Hematopoietic multipotent progenitor cell treated with erythropoietin and hydrocortisone succinate and interleukin-3 and kit ligand, for 8 days (in vitro differentiated cells): Measurements from ENCODE around the gene ASB3.
"Not testable (repeated sequence)": the region's sequence is repeated elsewhere in the genome, so short reads cannot be mapped to it uniquely, and the experiment has no call there.

Experiments used
- DNase-seq: peaks from one replicate; pipeline ENCODE4 v3.0.0-alpha.2; 2015

ASB3 gene, protein sequence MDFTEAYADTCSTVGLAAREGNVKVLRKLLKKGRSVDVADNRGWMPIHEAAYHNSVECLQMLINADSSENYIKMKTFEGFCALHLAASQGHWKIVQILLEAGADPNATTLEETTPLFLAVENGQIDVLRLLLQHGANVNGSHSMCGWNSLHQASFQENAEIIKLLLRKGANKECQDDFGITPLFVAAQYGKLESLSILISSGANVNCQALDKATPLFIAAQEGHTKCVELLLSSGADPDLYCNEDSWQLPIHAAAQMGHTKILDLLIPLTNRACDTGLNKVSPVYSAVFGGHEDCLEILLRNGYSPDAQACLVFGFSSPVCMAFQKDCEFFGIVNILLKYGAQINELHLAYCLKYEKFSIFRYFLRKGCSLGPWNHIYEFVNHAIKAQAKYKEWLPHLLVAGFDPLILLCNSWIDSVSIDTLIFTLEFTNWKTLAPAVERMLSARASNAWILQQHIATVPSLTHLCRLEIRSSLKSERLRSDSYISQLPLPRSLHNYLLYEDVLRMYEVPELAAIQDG

DNA sequence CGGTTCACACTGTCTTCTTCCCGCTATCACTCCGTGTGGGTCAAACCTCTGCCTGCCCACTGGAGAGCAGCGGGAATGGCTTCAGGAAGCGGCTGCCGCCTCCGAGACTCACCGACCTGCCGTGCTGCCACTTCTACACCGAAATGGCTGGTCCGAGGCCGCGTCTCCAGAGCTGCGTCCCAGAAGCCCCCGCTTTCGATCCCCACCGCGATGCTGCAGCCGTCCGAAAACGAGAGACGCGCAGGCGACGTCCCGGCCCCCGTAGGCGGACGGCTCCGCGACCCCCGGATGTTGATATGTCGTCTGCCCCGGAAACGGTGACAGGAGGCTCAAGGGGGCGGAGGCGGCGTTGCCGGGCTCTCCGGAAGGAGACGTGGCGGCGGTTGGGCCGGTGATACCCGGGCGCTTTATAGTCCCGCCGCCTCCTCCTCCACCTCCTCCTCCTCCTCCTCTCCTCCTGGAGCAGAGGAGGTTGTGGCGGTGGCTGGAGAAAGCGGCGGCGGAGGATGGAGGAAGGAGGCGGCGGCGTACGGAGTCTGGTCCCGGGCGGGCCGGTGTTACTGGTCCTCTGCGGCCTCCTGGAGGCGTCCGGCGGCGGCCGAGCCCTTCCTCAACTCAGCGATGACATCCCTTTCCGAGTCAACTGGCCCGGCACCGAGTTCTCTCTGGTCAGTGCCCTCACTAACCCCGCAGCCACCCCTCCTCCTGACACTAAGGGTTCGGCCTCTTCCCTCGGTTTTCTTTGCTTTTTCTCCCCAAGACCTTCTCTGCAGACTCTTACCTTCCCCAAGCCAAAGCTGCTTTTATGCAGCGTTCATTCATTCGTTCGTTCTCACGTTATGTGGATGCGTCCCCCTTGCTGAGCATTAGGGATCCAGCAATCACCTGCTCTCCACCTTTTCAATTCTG is at the start of gene ASB3, which contains the start of gene ERLEC1:
Gene ASB3, minus strand, starts transcription at position 249 of the 909 bp plus-strand sequence. CDS start 21,381 bp downstream, outside the sequence.
Gene ERLEC1, plus strand, starts transcription at position 340 of the 909 bp plus-strand sequence. Its CDS starts 167 bp downstream, at position 507.
- peak; percentile 87 for DNase-seq

DNA sequence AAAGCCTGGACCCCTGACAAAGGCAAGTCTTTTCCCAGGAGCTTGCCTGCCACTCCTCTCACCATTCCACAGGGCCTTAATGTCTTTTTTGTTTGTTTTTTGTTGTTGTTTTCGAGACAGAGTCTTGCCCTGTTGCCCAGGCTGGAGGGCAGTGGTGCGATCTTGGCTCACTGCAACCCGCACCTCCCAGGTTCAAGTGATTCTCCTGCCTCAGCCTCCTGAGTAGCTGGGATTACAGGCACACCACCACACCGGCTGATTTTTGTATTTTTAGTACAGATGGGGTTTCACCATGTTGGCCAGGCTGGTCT is 43.2 kb upstream of the ASB3 start:
- not testable (repeated sequence) for DNase-seq

DNA sequence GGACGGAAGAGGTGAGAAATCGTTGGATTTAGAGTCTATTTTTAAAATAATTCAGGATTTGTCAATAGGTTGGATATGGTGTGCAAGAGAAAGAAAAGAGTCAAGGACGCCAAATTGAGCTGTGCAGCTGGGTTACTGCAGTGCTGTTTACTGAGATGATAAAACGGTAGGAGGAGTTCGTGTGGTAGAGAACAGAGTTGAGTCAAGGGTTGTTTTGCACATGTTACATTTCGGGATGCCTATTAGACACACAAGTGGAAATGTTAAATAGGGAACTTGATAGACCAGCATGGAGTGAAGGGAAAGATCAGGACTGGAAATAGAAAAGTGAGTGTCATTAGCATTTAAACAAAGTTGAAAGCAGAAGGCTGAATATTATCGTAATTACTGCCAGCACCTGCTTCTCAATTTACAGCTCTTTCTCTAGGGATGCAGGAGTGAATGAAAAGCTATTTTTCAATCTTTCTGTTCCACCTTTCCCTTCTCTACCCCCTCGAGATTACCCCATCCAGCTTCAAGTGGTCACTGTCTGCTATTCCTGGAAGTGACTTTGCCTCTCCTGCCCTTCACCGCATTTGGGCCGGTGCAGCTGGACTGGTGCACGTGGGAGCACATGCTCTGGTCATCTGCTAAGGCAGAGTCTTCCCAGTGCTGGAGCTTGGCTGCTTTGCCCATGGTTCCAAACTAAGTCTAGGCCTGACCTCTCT is 42.7 kb upstream of the ASB3 start:
- DNase-seq, result no peak

DNA sequence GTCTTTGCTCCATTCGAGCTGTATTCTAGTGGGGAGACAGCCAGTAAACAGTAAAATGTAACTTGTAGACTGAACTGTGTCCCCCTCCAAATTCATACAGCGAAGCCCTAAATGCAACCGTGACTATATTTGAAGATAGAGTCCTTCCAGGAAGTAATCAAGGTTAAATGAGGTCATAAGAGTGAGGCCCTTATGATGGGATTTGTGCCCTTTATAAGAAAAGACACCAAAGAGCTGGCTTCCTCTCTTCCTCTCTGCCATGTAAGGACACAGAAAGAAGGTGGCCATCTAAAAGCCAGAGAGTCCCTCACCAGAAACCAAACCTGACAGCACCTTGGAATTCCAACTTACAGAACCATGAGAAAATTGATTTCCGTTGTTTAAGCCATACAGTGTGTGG is 41.6 kb upstream of the ASB3 start:
- no peak for DNase-seq

DNA sequence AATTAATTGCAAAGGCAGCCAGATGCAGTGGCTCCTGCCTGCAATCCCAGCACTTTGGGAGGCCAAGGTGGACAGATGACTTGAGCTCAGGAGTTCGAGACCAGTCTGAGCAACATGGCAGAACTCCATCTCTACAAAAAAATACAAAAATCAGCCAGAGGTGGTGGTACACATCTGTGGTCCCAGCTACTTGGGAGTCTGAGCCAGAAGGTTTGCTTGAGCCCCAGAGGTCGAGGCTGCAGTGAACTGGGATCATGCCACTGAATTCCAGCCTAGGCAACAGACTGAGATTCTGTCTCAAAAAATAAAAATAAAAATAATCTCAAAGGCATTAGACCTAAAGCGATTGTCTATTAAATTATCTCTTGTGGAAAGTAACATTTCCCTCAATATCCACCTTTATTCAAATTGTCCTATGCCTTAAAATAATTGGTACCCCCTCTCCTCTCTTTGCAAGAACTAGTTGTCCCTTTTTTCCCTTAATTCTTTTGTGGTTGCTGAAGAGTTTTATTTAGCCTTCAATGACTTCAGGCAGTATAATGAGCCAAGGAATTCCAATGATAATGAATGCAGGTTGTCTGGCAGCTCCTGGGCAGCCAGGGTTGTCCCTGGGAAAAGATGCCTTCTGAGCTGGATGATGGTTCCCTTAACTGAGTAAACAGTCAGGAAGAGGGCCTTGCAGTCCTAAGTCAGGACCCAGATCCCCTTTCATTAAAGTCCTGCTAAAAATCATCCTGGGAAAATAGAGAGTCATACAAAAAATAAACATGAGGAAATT is 40.8 kb upstream of the ASB3 start:
- no peak for DNase-seq

DNA sequence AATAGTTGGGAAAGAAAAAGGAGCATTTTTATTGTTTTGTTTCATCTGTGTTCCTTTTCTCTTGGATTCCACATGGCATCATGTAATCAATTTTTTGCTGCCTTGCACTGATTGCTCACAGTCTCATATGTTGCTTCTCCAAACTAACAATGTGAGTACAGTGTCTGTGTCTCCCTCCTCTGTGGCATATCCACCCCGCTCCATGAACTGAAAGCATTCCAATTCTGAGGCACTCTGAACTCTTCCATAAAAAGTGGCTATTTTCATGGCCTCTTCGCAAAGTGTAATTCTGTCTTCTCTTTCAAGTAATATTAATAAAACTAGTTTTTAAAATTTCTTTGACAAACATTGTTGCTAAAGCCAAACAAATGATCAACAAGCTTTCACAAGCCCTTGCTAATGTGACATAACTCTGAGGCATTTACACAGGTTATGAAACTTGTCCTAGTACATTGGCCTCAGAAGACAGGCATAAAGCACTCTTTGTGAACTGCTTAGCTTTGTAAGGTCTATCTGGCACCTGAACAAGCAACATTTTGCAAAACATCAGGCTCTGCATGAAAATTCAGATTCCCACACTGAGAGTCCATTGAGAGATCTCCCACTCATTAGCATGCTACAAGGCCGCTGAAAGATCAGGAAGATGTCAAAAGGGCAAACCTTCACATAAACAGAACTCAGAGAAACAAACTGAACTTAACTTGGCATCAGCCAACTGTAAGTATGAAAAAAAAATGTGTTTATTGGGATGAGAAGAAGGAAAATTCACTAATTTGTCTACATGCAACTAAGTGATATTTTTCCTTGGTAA is 40.0 kb upstream of the ASB3 start:
- DNase-seq, result no peak

DNA sequence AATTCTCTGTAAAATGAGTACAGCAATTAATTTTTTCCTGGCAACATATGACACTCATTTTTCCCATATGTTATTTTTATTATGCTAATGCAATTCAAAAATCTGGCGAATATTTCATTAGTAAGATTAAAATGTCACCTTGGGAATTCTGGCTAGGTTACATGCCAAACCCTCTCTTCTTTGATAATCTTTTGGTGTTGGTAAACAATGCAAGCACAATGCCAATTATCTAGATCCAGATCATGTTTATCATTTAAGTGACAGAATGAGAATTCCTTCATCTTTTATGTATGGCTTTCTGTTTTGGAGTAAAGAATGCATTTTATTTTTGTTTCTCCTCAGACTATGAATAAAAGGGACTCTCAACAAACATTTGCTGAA is 39.3 kb upstream of the ASB3 start:
- DNase-seq, result no peak

DNA sequence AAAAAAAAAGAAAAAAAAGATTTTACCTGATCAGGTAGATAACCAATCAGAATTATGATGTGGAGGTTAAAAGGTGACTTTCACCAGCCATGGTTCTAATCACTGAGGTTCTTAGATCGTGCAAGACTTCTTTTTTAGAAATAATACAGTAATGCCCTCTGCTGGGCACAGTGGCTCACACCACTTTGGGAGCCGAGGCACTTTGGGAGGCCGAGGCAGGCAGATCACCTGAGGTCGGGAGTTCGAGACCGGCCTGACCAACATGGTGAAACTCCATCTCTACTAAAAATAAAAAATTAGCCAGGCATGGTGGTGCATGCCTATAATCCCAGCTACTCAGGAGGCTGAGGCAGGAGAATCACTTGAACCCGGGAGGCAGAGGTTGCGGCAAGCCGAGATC is 36.9 kb upstream of the ASB3 start:
- peak; percentile 50 for DNase-seq

DNA sequence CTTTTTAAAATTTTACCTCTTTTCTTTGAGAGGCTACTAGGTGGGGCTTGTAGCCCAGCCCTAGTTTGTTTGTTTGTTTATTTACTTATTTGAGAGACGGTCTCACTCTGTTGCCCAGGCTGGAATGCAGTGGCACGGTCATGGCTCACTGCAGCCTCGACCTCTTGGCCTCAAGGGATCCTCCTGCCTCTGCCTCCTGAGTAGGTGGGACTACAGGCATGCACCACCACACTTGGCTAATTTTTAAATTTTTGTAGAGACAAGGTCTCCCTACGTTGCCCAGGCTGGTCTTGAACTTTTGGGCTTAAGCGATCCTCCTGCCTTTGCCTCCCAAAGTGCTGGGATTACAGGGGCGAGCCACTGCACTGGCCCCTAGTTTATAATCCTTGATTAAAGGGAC is 35.1 kb upstream of the ASB3 start:
- DNase-seq, result no peak

DNA sequence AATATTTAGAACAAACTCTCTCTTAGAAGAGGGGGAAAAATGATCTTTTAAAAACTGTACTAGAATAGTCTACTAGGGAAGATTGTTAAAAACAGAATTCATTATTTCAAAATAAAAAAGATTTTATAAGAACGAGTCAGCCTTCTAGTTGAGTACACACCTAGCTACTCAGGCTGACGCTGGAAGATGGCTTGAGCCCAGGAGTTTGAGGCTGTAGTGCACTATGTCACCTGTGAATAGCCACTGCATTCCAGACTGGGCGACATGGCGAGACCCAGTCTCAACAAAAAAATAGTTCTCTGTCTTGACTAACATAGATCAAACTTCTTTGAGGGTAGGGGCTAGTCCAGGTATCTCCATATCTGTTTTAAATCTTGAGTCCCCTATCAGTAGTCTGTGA is 34.0 kb upstream of the ASB3 start:
- DNase-seq, result no peak

DNA sequence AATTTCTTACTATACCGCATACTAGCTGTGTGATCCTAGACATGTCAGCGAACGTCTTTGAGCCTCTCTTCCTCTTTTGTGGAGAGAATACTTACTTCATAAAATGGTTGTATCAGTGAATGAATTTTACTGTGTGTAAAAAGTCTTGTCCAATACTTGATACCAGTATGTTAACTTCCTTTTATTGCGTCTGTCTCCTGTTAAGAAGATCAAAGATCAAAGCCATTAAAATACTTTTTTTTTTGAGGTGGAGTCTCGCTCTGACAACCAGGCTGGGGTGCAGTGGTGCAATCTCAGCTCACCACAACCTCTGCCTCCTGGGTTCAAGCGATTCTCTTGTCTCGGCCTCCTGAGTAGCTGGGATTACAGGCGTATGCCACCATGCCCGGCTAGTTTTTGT is 33.3 kb upstream of the ASB3 start:
- no peak for DNase-seq

DNA sequence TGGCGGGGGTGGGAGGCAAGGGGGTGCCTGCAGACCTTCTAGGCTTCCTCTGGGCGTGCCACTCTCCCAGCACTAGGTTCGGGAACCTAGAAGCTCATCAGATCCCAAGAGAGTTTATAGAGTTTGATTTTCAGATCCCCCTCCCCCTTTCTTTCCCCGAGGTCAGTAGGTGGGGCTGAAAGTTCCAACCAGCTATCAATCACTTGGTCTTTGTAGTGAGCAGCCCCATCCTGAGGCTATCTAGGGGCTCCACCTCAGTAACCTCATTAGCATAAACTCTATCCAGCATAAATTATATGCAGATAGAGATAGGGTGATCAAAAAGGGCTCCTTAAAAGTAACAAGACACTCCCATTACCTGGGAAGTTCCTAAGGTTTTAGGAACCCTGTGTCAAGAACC is 32.9 kb upstream of the ASB3 start:
- no peak for DNase-seq

DNA sequence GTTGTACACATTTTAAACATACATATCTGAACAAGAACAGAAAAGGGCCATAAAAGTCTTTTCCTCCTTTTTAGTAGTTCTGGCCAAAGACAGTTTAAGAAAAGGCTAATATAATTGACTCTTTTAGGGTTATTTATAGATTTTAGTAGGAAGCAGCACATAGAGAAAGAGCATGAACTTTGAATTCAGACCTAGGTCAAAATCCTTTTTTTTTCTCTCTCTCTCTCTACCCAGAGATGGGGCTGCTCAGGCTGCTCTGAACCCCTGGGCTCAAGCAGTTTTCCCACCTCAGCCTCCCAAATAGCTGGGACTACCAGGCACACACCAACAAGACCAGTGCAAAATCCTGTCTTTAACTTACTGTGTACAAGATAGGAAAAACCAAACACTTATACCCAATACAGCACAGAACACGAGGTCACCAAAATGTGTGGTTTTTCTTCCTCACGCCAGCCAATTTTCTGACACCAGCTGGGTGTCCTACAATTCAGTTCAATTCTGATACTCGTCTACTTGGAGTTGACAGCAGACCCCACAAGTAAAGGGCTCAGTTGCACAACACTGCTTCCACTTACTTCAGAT is 32.2 kb upstream of the ASB3 start:
- no peak for DNase-seq

DNA sequence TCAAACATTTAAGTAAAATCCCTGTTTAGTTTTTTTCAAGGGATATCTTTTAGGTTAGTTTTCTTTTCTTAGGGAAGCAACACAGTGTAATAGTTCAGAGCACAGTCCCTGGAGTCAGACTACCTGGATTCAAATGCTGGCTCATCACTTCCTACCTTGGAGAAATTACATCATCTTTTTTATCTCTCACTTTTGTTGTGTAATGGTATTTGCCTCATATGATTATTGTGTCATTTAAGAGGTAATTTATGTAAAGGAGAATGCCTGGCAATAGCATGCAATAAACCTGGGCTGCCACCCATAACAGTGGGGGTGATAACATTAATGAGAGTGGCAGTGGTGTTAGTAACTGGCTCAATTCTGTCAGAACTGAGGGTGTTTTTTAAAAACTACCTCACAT is 26.4 kb upstream of the ASB3 start:
- DNase-seq, result no peak

DNA sequence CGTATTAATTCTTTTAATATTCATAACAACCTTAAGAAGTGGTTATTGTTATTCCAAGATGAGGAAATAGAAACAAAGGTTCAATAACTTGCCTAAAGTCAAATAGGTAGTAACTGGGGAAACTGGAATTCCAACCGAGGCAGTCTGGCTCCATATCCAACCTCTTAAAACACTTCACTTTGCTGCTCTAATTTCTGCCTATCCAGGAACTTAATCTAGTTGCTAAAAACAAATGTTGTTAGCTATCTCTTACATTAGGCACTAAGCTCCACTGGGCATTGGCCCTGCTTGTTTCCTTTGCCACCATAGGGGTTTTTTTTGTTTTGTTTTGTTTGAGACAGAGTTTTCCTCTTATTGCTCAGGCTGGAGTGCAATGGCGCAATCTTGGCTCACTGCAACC is 24.8 kb upstream of the ASB3 start:
- no peak for DNase-seq

DNA sequence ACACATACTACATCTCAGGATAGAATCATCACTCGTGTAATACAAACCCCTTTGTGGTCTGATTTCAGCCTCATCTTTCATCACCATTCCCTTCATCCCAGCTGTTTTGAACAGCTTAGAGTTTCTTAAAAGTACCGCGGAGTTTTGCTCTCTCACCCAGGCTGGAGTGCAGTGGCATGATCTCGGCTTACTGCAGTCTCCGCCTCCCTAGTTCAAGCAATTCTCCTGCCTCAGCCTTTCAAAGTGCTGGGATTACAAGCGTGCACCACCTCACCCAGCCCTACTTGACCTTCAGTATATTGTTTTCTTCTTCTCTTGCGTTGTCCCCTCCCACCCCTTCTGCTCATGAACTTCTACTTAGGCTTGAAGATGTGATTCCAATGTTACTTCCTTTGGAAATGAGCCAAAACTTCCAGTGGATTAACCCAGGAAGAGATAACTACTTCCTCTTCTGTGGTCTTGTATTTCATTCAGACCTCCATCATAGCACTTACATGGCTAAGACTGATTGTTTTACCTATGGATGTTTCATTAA is 15.9 kb upstream of the ASB3 start:
- no peak for DNase-seq

DNA sequence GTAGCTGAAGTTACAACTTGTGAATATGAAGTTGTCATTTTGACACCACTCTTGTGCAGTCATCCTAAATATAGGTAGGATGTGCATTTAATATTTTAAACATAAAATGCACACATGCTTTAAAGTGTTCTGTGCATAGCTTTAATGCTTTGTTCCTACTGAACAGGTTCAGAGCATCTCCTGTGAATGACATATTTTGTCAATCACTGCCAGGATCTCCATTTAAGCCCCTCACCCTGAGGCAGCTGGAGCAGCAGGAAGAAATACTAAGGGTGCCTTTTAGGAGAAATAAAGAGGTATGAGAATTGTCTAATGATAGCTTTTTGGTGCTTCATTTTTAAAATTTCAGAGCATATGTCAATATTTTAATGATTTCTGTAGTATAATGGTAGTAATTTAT is 14.8 kb upstream of the ASB3 start:
- DNase-seq, result no peak

DNA sequence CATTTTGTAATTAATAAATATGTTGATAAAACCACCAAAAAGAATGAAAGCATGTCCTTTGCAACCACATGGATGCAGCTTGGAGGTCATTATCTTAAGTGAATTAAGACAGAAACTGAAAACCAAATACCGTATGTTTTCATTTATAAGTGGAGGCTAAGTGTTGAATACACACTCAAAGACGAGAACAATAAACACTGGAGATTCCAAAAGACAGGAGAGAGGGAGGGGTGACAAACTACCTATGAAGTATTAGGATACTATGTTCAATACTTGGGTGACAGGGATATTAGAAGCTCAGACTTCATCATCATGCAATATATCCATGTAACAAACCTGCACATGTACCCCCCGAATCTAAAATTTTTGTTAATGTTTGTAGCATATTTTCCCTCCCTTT is 7.1 kb upstream of the ASB3 start:
- no peak for DNase-seq

DNA sequence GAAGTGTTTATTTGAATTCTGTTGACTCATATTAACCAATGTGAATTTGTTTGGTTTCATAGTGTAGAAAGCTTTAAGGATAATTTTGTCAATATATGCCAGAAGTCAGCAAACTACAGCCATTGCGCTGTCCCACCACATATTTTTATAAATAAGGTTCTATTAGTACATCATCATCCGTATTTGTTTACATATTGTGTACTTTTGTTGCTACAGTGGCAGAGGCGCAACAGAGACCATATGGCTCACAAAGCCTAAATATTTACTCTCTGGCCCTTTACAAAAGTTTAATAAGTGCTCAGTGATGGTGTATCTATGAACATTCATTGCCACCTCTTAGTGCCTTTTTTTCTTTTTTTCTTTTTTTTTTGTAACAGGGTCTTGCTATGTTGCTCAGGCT is 6.5 kb upstream of the ASB3 start:
- no peak for DNase-seq

DNA sequence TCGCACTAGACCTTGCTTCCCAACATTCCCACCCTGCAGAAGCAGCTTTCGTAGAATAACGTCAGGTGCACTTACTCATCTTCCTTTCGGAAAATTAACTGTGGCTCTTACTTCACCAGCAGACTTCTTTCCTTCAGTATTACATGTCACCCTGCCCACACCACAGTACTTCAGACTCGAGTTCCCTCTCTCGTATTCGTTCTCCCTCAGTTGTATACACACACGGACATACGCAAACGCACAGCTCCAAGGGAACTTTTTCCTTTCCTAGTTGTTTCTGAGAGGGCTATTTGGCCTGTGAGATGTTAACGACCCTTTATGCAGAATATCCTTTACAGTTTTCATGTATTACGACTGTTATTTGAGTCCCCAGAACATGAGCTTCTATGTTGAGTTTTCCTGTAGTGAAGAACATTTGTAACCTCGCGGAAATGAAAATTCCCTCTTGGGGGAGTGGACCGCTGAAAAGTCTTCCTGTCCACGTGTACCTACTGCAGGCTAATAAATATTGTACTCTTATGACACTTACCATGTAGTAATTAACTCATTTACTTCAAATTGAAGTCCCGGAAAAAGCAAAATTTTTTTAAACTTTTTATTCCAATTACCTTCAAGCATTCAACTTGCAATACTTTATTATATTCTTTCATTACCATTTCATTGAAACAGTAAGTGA is 999 bp upstream of the ASB3 start:
- peak; percentile 36 for DNase-seq
